GM12865 (cell line): Measurements from ENCODE around the gene STARD4.

Experiments
- DNase-seq: peaks from one replicate; pipeline ENCODE4 v3.0.0; 2010; ENCODE audit warnings: low read depth
- H3K4me3 ChIP-seq: 2 replicates; pipeline ENCODE4 v1.5.1; 2011; ENCODE audit warnings: mild to moderate bottlenecking, low read depth, low read length, control low read depth
- TF ChIP-seq, protein P1 (sequence below): IDR thresholded peaks from 2 replicates; pipeline ENCODE4 v1.5.1; 2011; ENCODE audit warnings: low read length, control low read depth, low read depth, inconsistent platforms; ENCODE audit not compliant: insufficient read depth; ENCODE audit errors: missing control alignments

The STARD4 gene, protein sequence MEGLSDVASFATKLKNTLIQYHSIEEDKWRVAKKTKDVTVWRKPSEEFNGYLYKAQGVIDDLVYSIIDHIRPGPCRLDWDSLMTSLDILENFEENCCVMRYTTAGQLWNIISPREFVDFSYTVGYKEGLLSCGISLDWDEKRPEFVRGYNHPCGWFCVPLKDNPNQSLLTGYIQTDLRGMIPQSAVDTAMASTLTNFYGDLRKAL

DNA sequence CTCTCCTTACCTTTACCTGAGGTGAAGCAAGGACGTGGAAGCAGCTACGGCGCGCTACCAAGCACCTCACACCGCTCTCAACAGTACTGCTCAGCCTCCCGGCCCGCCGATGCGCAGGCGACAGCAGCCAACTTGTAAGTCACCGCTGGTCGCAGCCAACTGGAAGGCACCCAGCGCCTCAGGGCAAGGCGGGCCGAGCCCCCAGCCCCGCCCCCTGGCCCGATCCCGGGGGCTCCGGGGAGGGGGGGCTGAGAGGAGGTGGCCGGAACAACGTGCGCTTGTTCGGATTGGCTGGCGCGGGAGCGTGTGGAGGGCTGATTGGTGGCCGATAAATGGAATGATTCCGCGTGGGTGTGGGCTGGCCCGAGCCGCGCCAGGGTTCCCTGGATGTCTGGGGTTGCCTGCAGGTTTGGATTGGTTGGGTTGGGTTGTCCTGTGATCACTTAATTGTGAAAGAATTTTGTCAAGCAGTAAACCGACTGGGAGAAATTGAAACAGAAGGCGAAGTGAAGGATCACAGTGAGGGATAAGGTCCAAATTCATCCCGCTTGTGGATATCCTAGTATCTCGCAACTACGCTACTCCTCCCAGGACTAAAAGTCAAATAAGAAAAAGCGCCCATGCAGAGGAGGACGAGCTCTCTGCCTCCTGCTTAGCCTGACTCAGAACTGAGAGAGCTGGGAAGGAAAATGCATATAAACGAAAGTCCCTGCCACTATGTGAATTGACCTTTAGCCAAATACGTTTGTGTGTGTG lies at the start of gene STARD4:
STARD4 (minus strand) TSS at position 161 of the 756 bp plus-strand sequence. CDS start 5,102 bp downstream, outside the sequence.
- DNase-seq = peak; percentile 98
- peak within 1 kb of the TSS; percentile 89 for H3K4me3 ChIP-seq
- TF ChIP-seq, protein P1, sequence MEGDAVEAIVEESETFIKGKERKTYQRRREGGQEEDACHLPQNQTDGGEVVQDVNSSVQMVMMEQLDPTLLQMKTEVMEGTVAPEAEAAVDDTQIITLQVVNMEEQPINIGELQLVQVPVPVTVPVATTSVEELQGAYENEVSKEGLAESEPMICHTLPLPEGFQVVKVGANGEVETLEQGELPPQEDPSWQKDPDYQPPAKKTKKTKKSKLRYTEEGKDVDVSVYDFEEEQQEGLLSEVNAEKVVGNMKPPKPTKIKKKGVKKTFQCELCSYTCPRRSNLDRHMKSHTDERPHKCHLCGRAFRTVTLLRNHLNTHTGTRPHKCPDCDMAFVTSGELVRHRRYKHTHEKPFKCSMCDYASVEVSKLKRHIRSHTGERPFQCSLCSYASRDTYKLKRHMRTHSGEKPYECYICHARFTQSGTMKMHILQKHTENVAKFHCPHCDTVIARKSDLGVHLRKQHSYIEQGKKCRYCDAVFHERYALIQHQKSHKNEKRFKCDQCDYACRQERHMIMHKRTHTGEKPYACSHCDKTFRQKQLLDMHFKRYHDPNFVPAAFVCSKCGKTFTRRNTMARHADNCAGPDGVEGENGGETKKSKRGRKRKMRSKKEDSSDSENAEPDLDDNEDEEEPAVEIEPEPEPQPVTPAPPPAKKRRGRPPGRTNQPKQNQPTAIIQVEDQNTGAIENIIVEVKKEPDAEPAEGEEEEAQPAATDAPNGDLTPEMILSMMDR = no peak

DNA sequence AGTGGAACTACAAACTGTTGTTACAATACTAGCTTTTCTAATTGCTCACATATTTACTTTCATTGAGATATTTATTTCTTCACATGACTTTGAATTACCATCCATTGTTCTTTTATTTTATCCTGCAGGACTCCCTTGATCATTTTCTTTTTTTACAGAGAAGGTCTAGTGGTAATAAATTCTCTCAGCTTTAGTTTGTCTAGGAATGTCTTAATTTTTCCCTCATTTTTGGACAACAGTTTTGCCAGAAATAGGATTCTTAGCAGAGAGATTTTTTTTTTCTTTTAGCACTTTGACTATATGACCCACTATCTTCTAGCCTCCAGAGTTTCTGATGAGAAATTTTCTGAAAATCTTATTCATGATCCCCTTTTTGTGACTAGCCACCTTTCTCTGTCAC lies 47.3 kb upstream of the STARD4 start:
- DNase-seq = no peak
- TF ChIP-seq, protein P1 = no peak
- no peak overlapping the region for H3K4me3 ChIP-seq

DNA sequence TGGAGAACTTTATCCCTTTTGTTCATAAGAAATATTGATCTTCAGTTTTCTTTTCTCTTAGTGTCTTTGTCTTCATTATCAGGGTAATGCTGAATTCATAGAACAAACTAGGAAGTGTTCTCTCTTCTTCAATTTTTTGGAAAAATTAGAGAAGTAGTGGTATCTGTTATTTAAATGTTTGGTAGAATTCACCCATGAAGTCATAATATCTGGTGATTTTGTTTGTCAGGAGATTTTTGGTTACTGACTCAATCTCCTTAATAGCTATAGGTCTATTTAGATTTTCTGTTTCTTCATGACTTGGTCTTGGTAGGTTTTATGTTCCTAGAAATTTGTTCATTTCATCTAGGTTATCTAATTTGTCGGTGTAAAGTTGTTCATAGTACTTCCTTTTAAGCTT lies 45.4 kb upstream of the STARD4 start:
- H3K4me3 ChIP-seq = no peak overlapping the region
- TF ChIP-seq, protein P1 = no peak
- DNase-seq = no peak

DNA sequence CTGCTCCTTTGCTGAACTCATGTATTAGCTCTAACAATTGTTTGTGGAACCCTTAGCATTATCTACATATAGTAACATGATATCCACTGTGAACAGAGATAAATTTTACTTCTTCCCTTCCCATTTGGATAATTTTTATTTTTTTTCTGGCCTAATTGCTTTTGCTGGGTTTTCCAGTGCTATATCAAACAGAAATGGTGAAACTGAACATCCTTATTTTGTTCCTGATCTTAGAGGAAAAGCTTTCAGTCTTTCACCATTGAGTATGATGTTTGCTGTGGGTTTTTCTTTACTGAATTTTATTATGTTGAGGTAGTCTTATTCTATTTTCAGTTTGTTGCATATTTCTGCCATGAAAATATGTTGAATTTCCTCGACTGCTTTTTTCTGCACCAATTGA lies 44.8 kb upstream of the STARD4 start:
- TF ChIP-seq, protein P1 = no peak
- no peak overlapping the region for H3K4me3 ChIP-seq
- DNase-seq = no peak

DNA sequence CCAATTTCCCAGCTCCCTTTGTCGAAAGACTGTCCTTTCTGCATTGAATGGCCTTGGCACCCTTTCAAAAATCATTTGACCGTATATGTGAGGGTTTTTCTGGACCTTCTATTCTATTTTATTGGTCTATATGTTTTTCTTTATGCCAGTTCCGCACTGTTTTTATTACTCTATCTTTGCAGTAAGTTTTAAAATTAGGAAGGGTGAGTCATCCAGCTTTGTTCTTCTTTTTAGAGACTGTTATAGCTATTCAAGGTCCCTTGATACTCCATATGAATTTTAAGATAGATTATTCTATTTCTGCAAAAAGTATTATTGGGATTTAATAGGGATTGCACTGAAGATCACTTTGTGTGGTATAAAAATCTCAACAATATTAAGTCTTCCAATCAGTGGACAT lies 44.2 kb upstream of the STARD4 start:
- no peak for DNase-seq
- no peak overlapping the region for H3K4me3 ChIP-seq

DNA sequence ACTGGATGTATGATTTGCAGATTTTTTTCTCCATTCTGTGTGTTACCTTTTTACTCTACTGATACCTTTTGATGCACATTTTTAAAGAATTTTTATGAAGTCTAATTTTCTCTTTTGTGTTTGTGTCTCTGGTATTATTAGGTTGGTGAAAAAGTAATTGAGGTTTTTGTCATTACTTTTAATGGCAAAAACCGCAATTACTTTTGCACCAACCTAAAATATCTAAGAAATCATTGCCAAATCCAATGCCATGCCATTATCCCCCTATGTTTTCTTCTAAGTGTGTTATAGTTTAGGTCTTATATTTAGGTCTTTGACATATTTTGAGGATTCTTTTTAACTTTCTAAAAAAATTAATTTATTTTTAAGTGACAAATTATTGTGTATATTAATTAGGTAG lies 43.4 kb upstream of the STARD4 start:
- H3K4me3 ChIP-seq = no peak overlapping the region
- DNase-seq = no peak
- TF ChIP-seq, protein P1 = no peak

More for the DNA sequence above, 44.2 kb upstream of the STARD4 start:
- TF ChIP-seq, protein P1 = no peak
